NCI-H1105 treated with DMSO at 0.1 percent for 48 hours (cell line): Measurements from ENCODE around the gene KCNQ1.

Experiments used
- DNase-seq: peaks from one replicate; lab custom pipeline; 2025; lab: John Stamatoyannopoulos, UW

Gene KCNQ1

GRCh38 chr11:2717561-2718325 is 272.9 kb downstream of the KCNQ1 start:
- no peak for DNase-seq

DNA sequence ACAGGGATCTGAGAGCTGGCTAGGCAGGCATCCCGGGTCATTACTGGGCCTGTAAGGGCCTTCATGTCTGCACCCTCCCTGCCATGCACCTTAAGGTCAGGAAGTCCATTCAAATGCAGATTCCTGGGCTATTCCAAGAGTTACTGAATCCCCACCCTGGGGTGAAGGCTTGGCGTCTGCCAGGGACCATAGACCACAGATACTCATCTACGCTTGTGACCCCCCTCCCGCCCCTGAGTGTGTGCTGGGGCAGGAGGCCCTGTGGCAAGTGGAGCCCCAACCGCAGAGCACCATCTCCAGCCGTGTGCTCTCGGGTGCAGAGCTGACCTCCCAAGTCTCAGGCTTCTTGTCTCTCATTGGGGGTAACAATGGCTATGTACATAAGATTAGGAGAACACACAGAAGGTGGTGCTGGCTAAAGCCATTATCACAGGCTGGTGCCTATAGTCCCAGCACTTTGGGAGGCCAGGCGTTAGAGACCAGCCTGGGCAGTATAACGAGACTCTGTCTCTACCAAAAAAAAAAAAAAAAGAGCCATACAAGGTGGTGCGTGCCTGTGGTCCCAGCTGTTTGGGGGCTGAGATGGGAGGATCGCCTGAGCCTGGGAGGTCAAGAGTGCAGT is 274.1 kb downstream of the KCNQ1 start:
- DNase-seq: no peak

GRCh38 chr11:2719831-2720590 is 275.2 kb downstream of the KCNQ1 start:
- no peak for DNase-seq

GRCh38 chr11:2721210-2721916 is 276.6 kb downstream of the KCNQ1 start:
- no peak for DNase-seq

- DNase-seq: no peak
Measured at GRCh38 chr11:2722955-2723354, 278.1 kb downstream of the KCNQ1 start.

DNA sequence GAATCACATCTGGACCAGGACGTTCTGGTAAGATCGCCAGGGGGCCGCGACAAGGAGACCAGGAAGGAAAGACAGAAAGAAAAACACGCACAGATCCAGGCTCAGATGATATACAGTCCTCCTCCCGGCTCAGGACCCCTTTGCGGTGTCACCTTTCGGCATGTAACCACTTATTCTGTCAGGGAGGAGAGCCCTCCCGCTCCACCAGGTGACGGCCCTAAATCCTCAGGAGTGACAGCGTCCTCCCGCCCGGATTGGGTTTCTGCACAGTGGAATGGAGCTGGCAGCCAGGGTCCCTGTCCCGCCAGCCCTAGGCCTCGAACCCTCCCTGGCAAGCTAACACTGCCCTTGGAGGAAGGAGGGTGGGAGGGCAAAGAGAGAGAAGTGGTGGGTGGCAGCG is 279.3 kb downstream of the KCNQ1 start:
- DNase-seq: no peak

- DNase-seq: no peak
Measured at GRCh38 chr11:2724653-2725367, 280.0 kb downstream of the KCNQ1 start.

GRCh38 chr11:2725368-2726300 is 280.8 kb downstream of the KCNQ1 start:
- no peak for DNase-seq

GRCh38 chr11:2726964-2727363 is 282.2 kb downstream of the KCNQ1 start:
- DNase-seq: no peak

GRCh38 chr11:2728128-2728662 is 283.4 kb downstream of the KCNQ1 start:
- DNase-seq: no peak

GRCh38 chr11:2728663-2729332 is 284.0 kb downstream of the KCNQ1 start:
- DNase-seq: no peak

- DNase-seq: no peak
Measured at GRCh38 chr11:2729841-2730240, 285.0 kb downstream of the KCNQ1 start.

DNA sequence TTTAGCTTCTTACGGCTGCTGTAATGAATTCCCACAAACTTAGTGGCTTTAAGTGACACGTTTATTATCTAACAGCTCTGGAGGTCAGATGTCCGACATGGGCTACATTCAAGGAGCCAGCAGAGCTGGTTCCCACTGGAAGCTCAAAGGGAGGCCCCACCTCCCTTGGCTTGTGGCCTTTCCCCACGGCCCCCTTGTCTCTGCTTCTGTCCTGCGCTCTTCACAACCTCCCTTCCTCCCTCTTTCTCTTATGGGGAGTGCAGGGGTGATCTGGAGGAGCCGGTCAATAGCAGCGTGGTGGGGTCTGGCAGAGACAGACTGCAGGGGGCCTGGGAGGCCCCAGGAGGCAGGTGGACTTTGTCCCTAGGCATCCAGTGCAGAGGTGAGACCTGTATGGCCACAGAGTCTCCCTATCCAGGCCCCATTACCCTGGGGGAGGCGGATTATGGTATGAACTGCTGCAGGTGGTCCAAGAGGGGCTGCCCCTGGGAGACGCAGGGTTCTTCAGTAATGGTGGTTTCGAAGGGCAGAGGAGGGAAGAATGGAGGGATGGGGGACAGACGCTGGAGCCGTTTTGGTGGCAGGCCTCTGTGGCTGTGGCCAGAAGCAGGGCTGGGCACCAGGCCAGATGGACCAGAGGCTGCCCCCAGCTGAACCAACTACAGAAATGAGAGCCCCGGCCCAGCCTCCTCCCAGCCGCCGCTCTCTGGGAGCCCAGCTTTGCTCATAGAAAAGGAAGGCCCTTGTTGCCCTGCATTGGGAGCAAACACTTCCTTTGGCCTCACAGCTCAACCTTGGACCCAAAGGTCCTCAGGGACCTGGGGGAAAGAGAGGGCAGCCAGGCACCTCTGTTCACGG is 285.7 kb downstream of the KCNQ1 start:
- no peak for DNase-seq

DNA sequence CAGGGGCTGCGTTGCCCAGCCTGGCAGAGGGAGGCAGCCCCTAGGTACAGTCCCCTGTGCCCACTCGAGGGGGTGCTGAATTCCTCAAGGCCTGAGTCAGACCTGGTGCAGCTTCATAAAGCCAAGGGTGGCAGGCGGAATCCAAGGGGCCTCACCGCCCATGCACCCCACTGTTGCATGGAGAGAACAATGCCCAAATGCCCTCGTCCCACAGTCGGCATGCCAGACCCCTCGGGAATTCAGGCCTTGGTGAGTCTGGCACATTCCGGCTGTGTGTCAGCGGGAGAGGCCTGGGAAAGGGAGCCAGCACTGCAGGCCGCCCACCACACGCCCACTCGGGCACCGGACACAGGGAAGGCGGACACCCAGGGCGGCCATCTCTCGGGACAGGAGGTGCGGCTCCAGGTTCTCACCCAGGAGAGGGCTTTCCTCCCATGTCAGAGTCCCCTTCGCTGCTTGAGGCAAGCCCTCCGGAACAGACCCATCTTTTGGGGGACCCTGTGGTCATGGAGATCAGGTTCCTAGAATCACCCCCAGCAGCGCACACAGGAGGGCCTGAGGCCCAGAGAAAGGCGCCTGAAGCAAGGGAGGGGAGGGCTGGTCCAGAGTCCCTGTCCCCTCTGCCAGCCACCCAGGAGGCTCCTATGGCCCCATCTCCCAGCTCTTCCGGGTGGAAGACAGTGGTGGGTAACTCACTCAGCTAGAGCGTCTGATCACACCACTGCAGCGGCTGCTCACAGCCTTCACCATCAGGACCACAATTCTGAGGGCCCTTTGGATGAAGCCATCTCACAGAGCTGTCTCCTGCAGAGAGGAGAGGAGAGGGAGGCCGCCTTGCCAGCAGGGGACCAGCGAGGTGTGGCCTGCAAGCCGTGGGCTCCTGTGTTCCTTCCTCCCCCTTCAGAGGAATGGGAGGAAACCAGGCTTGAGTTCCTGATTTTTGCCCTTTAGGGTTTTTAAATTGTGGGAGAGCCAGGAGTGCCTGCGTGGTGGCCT is 286.6 kb downstream of the KCNQ1 start:
- no peak for DNase-seq

DNA sequence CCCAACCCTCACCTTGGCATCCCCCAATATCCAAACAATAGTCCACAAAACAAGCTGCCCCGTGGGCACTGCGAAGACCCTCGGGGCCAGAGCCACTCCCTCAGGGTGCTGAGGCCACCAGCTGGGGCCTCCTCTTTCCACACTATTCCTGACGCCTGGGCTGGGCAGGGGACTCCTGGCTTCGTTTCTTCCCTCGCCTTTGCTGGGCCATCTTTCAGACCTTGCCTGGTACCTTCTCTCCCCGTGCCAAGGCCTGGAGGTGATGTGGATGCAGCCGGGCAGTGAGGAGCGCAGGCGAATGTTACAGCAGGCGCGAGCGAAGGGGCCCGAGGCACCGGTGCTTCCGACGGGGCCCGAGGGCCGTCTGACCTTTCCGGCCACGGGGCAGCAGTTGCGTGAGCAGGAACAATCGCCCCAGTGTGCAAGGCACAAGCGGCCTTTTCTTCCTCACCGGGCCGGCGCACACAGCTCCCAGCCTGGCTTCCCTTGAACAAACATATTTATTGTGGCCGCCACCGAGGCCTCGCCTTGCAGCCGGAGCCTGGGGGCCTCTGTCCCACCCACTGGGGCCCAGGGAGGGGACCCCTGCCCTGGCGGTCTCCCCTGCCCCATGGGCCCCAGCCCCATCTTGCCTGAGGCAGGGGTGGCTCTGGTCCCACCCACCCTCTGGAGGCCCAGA is 287.6 kb downstream of the KCNQ1 start:
- no peak for DNase-seq

GRCh38 chr11:2732940-2733628 is 288.3 kb downstream of the KCNQ1 start:
- no peak for DNase-seq
